ENCODE results near the gene C11orf68. TPM values are rescaled to one million over a fixed set of nuclear protein-coding genes. Genes with fewer than 3 reads are reported as not detected.
"Not testable (repeated sequence)": the region's sequence is repeated elsewhere in the genome, so short reads cannot be mapped to it uniquely, and the experiment has no call there.

C11orf68 gene
- total and polyA plus RNA-seq, 8 donors, result 3.1 to 31.3 (median 13.7) TPM

DNA sequence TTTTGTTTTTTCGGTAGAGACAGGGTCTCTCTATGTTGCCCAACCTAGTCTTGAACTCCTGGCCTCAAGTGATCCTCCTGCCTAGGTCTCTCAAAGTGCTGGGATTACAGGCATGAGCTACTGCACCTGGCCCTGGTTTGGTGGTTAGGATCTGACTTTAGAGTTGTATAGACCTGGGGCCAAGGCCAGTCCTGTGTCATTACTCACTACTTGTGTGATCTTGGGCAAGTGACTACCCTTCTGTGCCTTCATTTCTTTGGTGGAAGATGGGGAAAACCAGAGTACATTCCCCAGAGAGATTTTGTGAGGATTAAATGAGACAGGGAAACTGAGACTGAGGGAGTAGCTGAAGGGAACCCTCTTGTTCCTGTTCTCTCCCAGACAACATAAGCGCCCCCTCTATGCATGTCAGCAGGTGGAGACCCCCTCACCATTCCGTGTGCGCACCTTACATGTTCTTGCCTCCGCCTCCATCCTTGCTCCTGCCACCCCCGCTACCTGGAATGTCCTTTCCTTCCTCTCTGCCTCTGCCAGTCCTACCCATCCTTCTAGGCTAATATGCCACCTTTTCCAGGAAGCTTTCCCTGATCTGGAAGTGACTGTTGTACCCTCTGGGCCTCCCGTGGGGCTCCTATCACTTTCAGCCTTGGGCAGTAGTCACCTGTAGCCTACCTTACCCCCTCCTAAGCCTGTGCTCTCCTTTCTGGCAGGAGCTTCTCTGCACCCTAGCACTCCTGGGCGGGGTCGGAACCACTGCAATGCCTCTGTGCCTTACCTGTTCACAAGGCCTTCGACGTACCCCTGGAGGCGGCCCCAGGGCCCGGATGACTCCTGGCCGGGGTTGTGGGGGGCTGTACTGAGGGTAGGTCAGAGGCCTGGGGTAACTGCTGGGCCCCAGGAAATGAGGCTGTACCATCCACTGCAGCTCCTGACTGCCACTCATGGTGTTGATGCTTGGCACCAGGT lies 22.5 kb downstream of the C11orf68 start:
- 85 to 90% (median 87%) methylated on average over 14 of the region's 14 CpGs for WGBS, 5 donors
- peaks cover 0 to 11% (median 10%) of the 10 kb centered on the region in 3 donors for H3K27me3 ChIP-seq
- H3K4me3 ChIP-seq, result no peak overlapping the region
- TF ChIP-seq EP300 (IDR thresholded peaks at IDR 0.05) (no peak), POLR2A (IDR thresholded peaks at IDR 0.05) (no peak), POLR2AphosphoS5 (IDR thresholded peaks at IDR 0.05) (no peak), CTCF (IDR thresholded peaks at IDR 0.05) (no peak)
- intact Hi-C loops (cut with DNase I; ENCODE audit: low total_unique reads), result no loop called here
- no peak for DNase-seq
- H3K27ac ChIP-seq, result no peak overlapping the region
- peaks cover 0 to 7% (median 0%) of the 10 kb centered on the region in 4 donors for H3K36me3 ChIP-seq
- no peaks in the 10 kb centered on the region for H3K9me3 ChIP-seq
- peaks cover 37 to 74% (median 45%) of the 10 kb centered on the region in 4 donors for H3K4me1 ChIP-seq

DNA sequence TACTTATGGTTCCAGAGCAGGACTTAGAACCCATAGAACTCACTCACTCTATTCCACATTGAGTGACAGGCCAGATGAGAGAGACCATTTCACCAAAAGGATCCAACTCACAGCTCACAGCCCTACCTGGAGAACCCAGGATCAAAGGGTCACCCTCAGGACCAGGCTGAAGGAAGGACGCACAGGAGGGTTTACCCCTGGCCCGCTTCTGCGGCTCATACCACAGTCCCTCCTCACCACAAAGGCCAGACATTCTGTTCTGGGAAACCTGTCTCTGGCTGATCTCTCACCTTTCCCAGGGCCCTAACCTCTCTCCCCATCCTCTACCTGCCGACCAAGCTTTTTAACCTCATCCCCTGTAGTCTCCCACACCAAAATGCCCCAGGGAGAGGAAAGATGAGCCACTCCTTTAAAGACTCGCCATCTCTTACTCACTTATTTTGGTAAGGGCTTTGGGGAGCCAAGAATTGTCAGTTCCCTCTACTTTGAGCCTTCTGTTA lies 23.3 kb downstream of the C11orf68 start:
- no peak overlapping the region for H3K27ac ChIP-seq
- intact Hi-C loops (cut with DNase I; ENCODE audit: low total_unique reads), result no loop called here
- no peak for TF ChIP-seq POLR2A (IDR thresholded peaks at IDR 0.05)
- TF ChIP-seq EP300 (IDR thresholded peaks at IDR 0.05), result no peak
- TF ChIP-seq CTCF (IDR thresholded peaks at IDR 0.05), result no peak
- no peak for TF ChIP-seq POLR2AphosphoS5 (IDR thresholded peaks at IDR 0.05)

DNA sequence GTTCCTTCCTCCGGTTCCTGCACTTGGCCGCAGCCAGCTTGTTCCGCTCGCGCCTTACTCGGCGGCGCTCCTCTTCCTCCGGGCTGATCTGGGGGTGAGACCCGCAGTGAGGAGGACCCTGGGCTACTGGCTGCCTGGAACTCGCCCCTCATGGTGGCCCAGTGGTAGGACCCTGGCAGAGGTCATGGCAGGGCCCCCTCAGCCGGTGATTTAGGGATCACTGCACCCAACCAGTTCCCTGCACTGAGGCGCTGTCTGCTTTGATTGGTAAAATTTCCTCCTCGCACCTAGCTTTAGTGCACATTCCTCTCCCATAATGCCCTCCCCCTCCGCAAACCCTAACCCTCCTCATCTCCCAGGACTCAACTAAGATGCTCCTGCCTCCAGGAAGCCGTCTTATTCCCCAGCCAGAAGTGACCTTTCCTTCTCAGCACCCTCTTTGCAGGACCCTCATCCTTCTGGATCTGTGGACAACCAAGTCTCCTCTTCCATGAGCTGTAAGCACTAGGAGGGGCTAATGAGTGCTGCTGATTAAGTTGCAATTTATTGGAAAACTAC lies 24.7 kb downstream of the C11orf68 start:
- peaks cover 0 to 3% (median under 1%) of the 10 kb centered on the region in 3 donors for H3K27me3 ChIP-seq
- H3K4me3 ChIP-seq, result peak overlapping the region in 3 of 4 donors; percentile 7 to 72 (median 19)
- H3K9me3 ChIP-seq, result no peaks in the 10 kb centered on the region
- TF ChIP-seq CTCF (IDR thresholded peaks at IDR 0.05) (no peak), POLR2AphosphoS5 (IDR thresholded peaks at IDR 0.05) (peak in 1 of 3 donors; percentile 23)
- intact Hi-C loops (cut with DNase I; ENCODE audit: low total_unique reads), result no loop called here
- DNase-seq, result no peak
- 61 to 80% (median 66%) methylated on average over 14 to 16 of the region's 16 CpGs for WGBS, 5 donors
- H3K4me1 ChIP-seq, result peaks cover 47 to 73% (median 50%) of the 10 kb centered on the region in 4 donors
- H3K36me3 ChIP-seq, result peaks cover 0 to 7% (median 0%) of the 10 kb centered on the region in 4 donors
- peak overlapping the region; percentile 53 to 98 (median 96) for H3K27ac ChIP-seq

More for the DNA sequence above, 23.3 kb downstream of the C11orf68 start:
- 88 to 99% (median 94%) methylated on average over 5 of the region's 5 CpGs for WGBS, 5 donors
- H3K36me3 ChIP-seq, result peaks cover 0 to 7% (median 0%) of the 10 kb centered on the region in 4 donors
- H3K4me1 ChIP-seq, result peaks cover 45 to 74% (median 50%) of the 10 kb centered on the region in 4 donors
- H3K27me3 ChIP-seq, result peaks cover 0 to 11% (median 10%) of the 10 kb centered on the region in 3 donors
- DNase-seq, result no peak
- H3K9me3 ChIP-seq, result no peaks in the 10 kb centered on the region
- H3K4me3 ChIP-seq, result no peak overlapping the region

DNA sequence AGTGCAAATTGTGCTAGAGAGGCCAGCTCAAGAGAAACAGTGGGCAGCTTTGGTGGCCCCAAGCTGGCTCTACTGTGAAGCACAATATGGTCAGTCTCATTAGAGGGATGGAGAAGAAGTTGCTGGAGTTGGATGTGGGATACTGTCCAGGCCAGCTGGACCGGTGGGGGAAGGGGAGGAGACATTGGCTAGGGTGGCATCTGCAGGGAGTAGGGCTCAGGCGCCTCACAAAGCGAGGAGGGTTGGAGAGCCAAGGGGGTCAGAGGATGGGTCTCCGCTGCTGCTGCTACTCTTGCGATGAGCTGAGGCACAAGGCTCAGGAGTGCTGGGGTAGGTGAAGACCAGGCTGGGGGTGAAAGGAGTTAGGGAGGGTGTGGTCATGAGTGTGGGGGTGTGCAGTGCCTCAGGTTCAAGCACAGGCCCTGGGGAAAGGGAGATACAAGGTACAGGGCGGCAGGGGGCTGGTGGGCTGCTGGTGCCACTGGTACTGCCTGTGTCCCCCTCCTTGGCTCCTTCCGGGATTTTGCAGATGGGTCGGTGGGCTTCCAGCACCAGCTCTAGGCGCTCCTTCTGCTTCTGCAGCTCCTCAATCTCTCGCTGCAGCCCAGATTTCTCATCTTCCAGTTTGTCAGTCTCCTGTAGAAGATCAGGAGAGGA lies 26.1 kb downstream of the C11orf68 start:
- WGBS, 5 donors, result 67 to 84% (median 76%) methylated on average over 10 of the region's 10 CpGs
- intact Hi-C loops (cut with DNase I; ENCODE audit: low total_unique reads), result no loop called here
- H3K9me3 ChIP-seq, result no peaks in the 10 kb centered on the region
- DNase-seq, result no peak
- peaks cover 0 to 7% (median 0%) of the 10 kb centered on the region in 4 donors for H3K36me3 ChIP-seq
- peak overlapping the region in 4 of 5 donors; percentile 94 to 98 (median 96) for H3K27ac ChIP-seq
- H3K4me1 ChIP-seq, result peaks cover 47 to 71% (median 53%) of the 10 kb centered on the region in 4 donors
- H3K4me3 ChIP-seq, result peak overlapping the region in 2 of 4 donors; percentile 57 to 72
- no peaks in the 10 kb centered on the region for H3K27me3 ChIP-seq
- TF ChIP-seq POLR2AphosphoS5 (IDR thresholded peaks at IDR 0.05) (no peak), EP300 (IDR thresholded peaks at IDR 0.05) (no peak)

- intact Hi-C loops (cut with DNase I; ENCODE audit: low total_unique reads); H3K36me3 ChIP-seq; H3K27me3 ChIP-seq; H3K9me3 ChIP-seq; DNase-seq: not testable (repeated sequence)
- Histone ChIP-seq H3K27ac (peak overlapping the region; percentile 94 to 98 (median 96)), H3K4me3 (peak overlapping the region; percentile 57 to 75 (median 68)), H3K4me1 (peaks cover 53 to 71% (median 60%) of the 10 kb centered on the region in 4 donors)
- WGBS, 5 donors, result 60 to 78% (median 75%) methylated on average over 5 of the region's 5 CpGs
Measured at GRCh38 chr11:65892137-65892540, 26.7 kb downstream of the C11orf68 start.

Data from stomach (tissue), 9 donors.